Activated CD4-positive, alpha-beta T cell treated with anti-CD3 and anti-CD28 coated beads, Interleukin-10, Interleukin-2, amounts not matched to agents 100 ng/mL and 50 ng/mL, durations not matched to agents 16 hours and 8 hours (primary cell): ENCODE results near the gene DENND6A.
"Not testable (repeated sequence)": the region's sequence is repeated elsewhere in the genome, so short reads cannot be mapped to it uniquely, and the experiment has no call there.

Source experiments
- DNase-seq: peaks from one replicate; pipeline ENCODE4 v3.0.0-alpha.2; 2020

Gene DENND6A

GRCh38 chr3:57692396-57693147, at the start of gene DENND6A:
TSS of gene DENND6A (minus strand) at chr3:57693077. CDS start at chr3:57693018, 59 bp downstream.
- DNase-seq = peak; percentile 97

GRCh38 chr3:57740027-57740426, 47.1 kb upstream of the DENND6A start:
- DNase-seq = no peak

GRCh38 chr3:57738391-57738790, 45.5 kb upstream of the DENND6A start:
- DNase-seq = no peak

GRCh38 chr3:57737840-57738239, 45.0 kb upstream of the DENND6A start:
- no peak for DNase-seq

GRCh38 chr3:57735405-57735804, 42.5 kb upstream of the DENND6A start:
- DNase-seq = no peak

GRCh38 chr3:57733790-57734189, 40.9 kb upstream of the DENND6A start:
- DNase-seq = no peak

- no peak for DNase-seq
Observed at GRCh38 chr3:57731311-57731710, 38.4 kb upstream of the DENND6A start.

GRCh38 chr3:57730682-57731081, 37.8 kb upstream of the DENND6A start:
- DNase-seq = no peak

- no peak for DNase-seq
Observed at GRCh38 chr3:57729334-57730045, 36.6 kb upstream of the DENND6A start.

- DNase-seq = no peak
Observed at GRCh38 chr3:57727106-57727505, 34.2 kb upstream of the DENND6A start.

GRCh38 chr3:57726397-57726796, 33.5 kb upstream of the DENND6A start:
- DNase-seq = no peak

GRCh38 chr3:57718118-57718517, 25.2 kb upstream of the DENND6A start:
- no peak for DNase-seq

- DNase-seq = no peak
Observed at GRCh38 chr3:57717205-57717868, 24.5 kb upstream of the DENND6A start.

GRCh38 chr3:57715686-57716085, 22.8 kb upstream of the DENND6A start:
- DNase-seq = no peak

GRCh38 chr3:57709559-57709958, 16.7 kb upstream of the DENND6A start:
- DNase-seq = no peak

GRCh38 chr3:57709031-57709430, 16.2 kb upstream of the DENND6A start:
- no peak for DNase-seq

GRCh38 chr3:57706462-57706861, 13.6 kb upstream of the DENND6A start:
- no peak for DNase-seq

GRCh38 chr3:57705351-57705750, 12.5 kb upstream of the DENND6A start:
- not testable (repeated sequence) for DNase-seq

- no peak for DNase-seq
Observed at GRCh38 chr3:57701781-57702180, 8.9 kb upstream of the DENND6A start.

GRCh38 chr3:57700737-57701136, 7.9 kb upstream of the DENND6A start:
- no peak for DNase-seq

- DNase-seq = no peak
Observed at GRCh38 chr3:57699591-57699990, 6.7 kb upstream of the DENND6A start.

- DNase-seq = no peak
Observed at GRCh38 chr3:57696801-57697321, 4.0 kb upstream of the DENND6A start.

- no peak for DNase-seq
Observed at GRCh38 chr3:57694146-57694545, 1.3 kb upstream of the DENND6A start.

- DNase-seq = not testable (repeated sequence)
Observed at GRCh38 chr3:57692133-57692395, 813 bp downstream of the DENND6A start.
